Activated naive CD4-positive, alpha-beta T cell treated with anti-CD3 and anti-CD28 coated beads, Interleukin-2, amount 50 U/mL, for 16 hours (primary cell): Measurements from ENCODE around the gene PTPRB.

Source experiments
- DNase-seq: peaks from one replicate; pipeline ENCODE4 v3.0.0-alpha.2; 2020

PTPRB gene

GRCh38 chr12:70637303-70638085 is at the start of gene PTPRB:
TSS of gene PTPRB (minus strand) at chr12:70637429. CDS start at chr12:70637395, 34 bp downstream.
- no peak for DNase-seq

- DNase-seq: no peak
These were observed 49.7 kb upstream of the PTPRB start for GRCh38 chr12:70686907-70687306.

GRCh38 chr12:70686299-70686698 is 49.1 kb upstream of the PTPRB start:
- no peak for DNase-seq

GRCh38 chr12:70683976-70684375 is 46.7 kb upstream of the PTPRB start:
- no peak for DNase-seq

GRCh38 chr12:70671698-70672097 is 34.5 kb upstream of the PTPRB start:
- DNase-seq: no peak

GRCh38 chr12:70670948-70671347 is 33.7 kb upstream of the PTPRB start:
- DNase-seq: no peak

- DNase-seq: no peak
These were observed 30.0 kb upstream of the PTPRB start for GRCh38 chr12:70667253-70667652.

GRCh38 chr12:70666364-70666763 is 29.1 kb upstream of the PTPRB start:
- DNase-seq: no peak

- no peak for DNase-seq
These were observed 27.2 kb upstream of the PTPRB start for GRCh38 chr12:70664465-70664881.

- DNase-seq: no peak
These were observed 26.6 kb upstream of the PTPRB start for GRCh38 chr12:70663838-70664237.

GRCh38 chr12:70661466-70662161 is 24.4 kb upstream of the PTPRB start:
- DNase-seq: no peak

- no peak for DNase-seq
These were observed 23.5 kb upstream of the PTPRB start for GRCh38 chr12:70660620-70661219.

- DNase-seq: no peak
These were observed 22.9 kb upstream of the PTPRB start for GRCh38 chr12:70660002-70660604.

GRCh38 chr12:70659077-70659606 is 21.9 kb upstream of the PTPRB start:
- no peak for DNase-seq

- no peak for DNase-seq
These were observed 20.5 kb upstream of the PTPRB start for GRCh38 chr12:70657616-70658286.

GRCh38 chr12:70652451-70652850 is 15.2 kb upstream of the PTPRB start:
- DNase-seq: no peak

GRCh38 chr12:70648831-70649230 is 11.6 kb upstream of the PTPRB start:
- DNase-seq: no peak

GRCh38 chr12:70648191-70648590 is 11.0 kb upstream of the PTPRB start:
- DNase-seq: no peak

GRCh38 chr12:70646850-70647249 is 9.6 kb upstream of the PTPRB start:
- DNase-seq: no peak

- no peak for DNase-seq
These were observed 8.5 kb upstream of the PTPRB start for GRCh38 chr12:70645494-70646317.

GRCh38 chr12:70644861-70645260 is 7.6 kb upstream of the PTPRB start:
- DNase-seq: no peak

- DNase-seq: no peak
These were observed 6.7 kb upstream of the PTPRB start for GRCh38 chr12:70643939-70644338.
